Mesothelial cell of epicardium (in vitro differentiated cells): ENCODE data around the gene RUSC2. TPM values are rescaled to one million over a fixed set of nuclear protein-coding genes. Genes with fewer than 3 reads are reported as not detected.

Source experiments
- DNase-seq, 2 experiments: peaks; one replicate each; pipeline ENCODE4 v3.0.0; 2021; ENCODE audit warnings: low spot score in 2 of 2; ENCODE audit not compliant: unreplicated experiment in 2 of 2
- H3K27ac Mint-ChIP-seq: 2 replicates; pipeline ENCODE4 v1.8.0; 2021; ENCODE audit warnings: mixed read lengths
- H3K27me3 Mint-ChIP-seq: 2 replicates; pipeline ENCODE4 v1.8.0; 2021; ENCODE audit warnings: low read depth, mixed read lengths
- H3K36me3 Mint-ChIP-seq: 2 replicates; pipeline ENCODE4 v1.8.0; 2021; ENCODE audit warnings: mixed read lengths
- H3K4me1 Mint-ChIP-seq: 2 replicates; pipeline ENCODE4 v1.8.0; 2021; ENCODE audit warnings: mixed read lengths
- H3K4me3 Mint-ChIP-seq: 2 replicates; pipeline ENCODE4 v1.8.0; 2021; ENCODE audit warnings: mild to moderate bottlenecking, moderate library complexity, mixed read lengths
- H3K9me3 Mint-ChIP-seq: 2 replicates; pipeline ENCODE4 v1.8.0; 2021; ENCODE audit warnings: mixed read lengths
- CTCF ChIP-seq: fragments of 200-600 bp; sonication (generic); IDR thresholded peaks from one replicate; pipeline ENCODE4 v1.5.0; 2021; ENCODE audit warnings: antibody characterized with exemption; ENCODE audit not compliant: unreplicated experiment
- total RNA-seq: library from RNA; stranded (reverse); gene quantifications from 3 replicates; pipeline ENCODE4 v1.2.1, GENCODE V29; 2021

The RUSC2 gene
- 33.5 to 36.1 TPM (median 34.5 TPM) in 3 replicates for total RNA-seq

- peaks cover 5% of the 10 kb centered on the region for H3K36me3 Mint-ChIP-seq
- peaks cover 3% of the 10 kb centered on the region for H3K9me3 Mint-ChIP-seq
- peak; percentile 7 for TF ChIP-seq CTCF
- H3K4me3 Mint-ChIP-seq, result peak within 1 kb of the TSS; percentile 85
- H3K27ac Mint-ChIP-seq, result peak within 1 kb of the TSS; percentile 97
- H3K27me3 Mint-ChIP-seq, result no peaks in the 10 kb centered on the region
- H3K4me1 Mint-ChIP-seq, result peaks cover 31% of the 10 kb centered on the region
- peak; percentile 72 to 85 for DNase-seq
Observed at GRCh38 chr9:35489313-35490154, at the start of gene RUSC2. RUSC2 (plus strand) TSS chr9:35490111; CDS start chr9:35546522, 56,411 bp downstream.

DNA sequence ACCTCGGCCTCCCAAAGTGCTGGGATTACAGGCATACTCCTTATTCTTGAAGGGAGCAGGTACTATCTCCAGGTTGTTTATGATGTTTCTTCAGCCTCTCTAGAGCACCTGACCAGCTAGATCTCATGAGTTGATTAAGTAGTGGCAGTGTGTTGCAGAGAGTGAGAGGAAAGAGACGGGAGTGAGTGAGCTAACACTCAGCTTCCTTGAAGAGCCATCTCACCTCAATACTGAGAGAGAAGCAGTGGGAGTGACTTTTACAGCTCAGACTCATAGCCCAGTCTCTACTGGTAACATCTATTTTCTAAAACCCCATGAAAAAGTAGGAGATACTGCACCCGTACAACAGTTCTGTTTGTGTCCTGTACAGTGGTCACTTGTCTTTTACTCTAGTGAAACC lies 43.9 kb upstream of the RUSC2 start:
- Mint-ChIP-seq H3K4me1 (peaks cover 11% of the 10 kb centered on the region), H3K4me3 (no peak overlapping the region), H3K9me3 (no peaks in the 10 kb centered on the region), H3K27ac (no peak overlapping the region), H3K27me3 (peaks cover 44% of the 10 kb centered on the region), H3K36me3 (no peaks in the 10 kb centered on the region)
- no peak for TF ChIP-seq CTCF
- DNase-seq, result no peak

GRCh38 chr9:35448496-35448895 lies 41.4 kb upstream of the RUSC2 start:
- Mint-ChIP-seq H3K4me3 (no peak overlapping the region), H3K9me3 (peaks cover 3% of the 10 kb centered on the region), H3K27me3 (peaks cover 60% of the 10 kb centered on the region), H3K27ac (peak overlapping the region; percentile 37), H3K4me1 (peaks cover 12% of the 10 kb centered on the region), H3K36me3 (no peaks in the 10 kb centered on the region)
- TF ChIP-seq CTCF, result no peak
- DNase-seq, result no peak

DNA sequence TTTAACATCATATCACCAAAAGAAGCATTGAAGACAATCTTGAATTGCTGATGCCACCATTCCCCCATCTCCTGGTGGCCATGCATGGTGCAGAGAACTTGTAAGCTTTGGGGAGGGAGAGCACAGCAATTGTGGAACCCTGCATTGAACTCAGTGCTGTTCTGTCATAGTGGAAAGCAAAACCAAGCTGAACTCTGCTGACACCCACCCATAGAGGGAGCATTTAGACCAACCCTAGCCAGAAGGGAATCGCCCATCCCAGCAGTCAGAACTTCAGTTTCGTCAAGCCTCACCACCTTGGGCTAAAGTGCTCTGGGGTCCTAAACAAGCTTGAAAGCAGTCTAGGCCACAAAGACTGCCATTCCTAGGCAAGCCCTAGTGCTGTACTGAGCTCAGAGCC lies 37.4 kb upstream of the RUSC2 start:
- peaks cover 11% of the 10 kb centered on the region for H3K9me3 Mint-ChIP-seq
- DNase-seq, result no peak
- H3K4me1 Mint-ChIP-seq, result peaks cover 12% of the 10 kb centered on the region
- no peak overlapping the region for H3K4me3 Mint-ChIP-seq
- H3K27ac Mint-ChIP-seq, result no peak overlapping the region
- TF ChIP-seq CTCF, result no peak
- H3K36me3 Mint-ChIP-seq, result no peaks in the 10 kb centered on the region
- peaks cover 70% of the 10 kb centered on the region for H3K27me3 Mint-ChIP-seq

- DNase-seq, result no peak
- Mint-ChIP-seq H3K9me3 (peaks cover 11% of the 10 kb centered on the region), H3K4me3 (no peak overlapping the region), H3K4me1 (peaks cover 7% of the 10 kb centered on the region), H3K27ac (no peak overlapping the region), H3K36me3 (no peaks in the 10 kb centered on the region), H3K27me3 (peaks cover 67% of the 10 kb centered on the region)
- no peak for TF ChIP-seq CTCF
Observed at GRCh38 chr9:35453786-35454185, 36.1 kb upstream of the RUSC2 start.
